K562 (cell line): Measurements from ENCODE around the gene GAPDH. TPM values are rescaled to one million over a fixed set of nuclear protein-coding genes. Genes with fewer than 3 reads are reported as not detected.

Source experiments
- CBX3 ChIP-seq, 2 experiments: IDR thresholded peaks; 1 replicate in 1 of 2; 2 replicates in 1 of 2; pipeline ENCODE4 v1.6.1; 2012; ENCODE audit warnings: inconsistent platforms in 2 of 2, low read length in 2 of 2, borderline replicate concordance in 1 of 2, control low read depth in 1 of 2
- GABPA ChIP-seq: fragments of 200-800 bp; sonication (Bioruptor generic); conservative IDR thresholded peaks from 2 replicates; pipeline ENCODE4 v1.6.1; 2016; ENCODE audit warnings: low read depth, missing genetic modification characterization, missing compliant biosample characterization
- GABPB1 ChIP-seq: sonication (generic); formaldehyde crosslinking; IDR thresholded peaks from 2 replicates; pipeline ENCODE4 v1.8.0; 2022; ENCODE audit warnings: mild to moderate bottlenecking, missing genetic modification reagents
- PHB ChIP-seq: fragments of 250-450 bp; sonication (Bioruptor Pico); IDR thresholded peaks from 2 replicates; pipeline ENCODE4 v1.5.0; 2021
- RB1 ChIP-seq: fragments of 450-650 bp; IDR thresholded peaks from 2 replicates; pipeline ENCODE4 v1.6.1; 2017; ENCODE audit warnings: low read depth, mild to moderate bottlenecking
- TFAM ChIP-seq: fragments of 250-450 bp; sonication (Bioruptor Pico); conservative IDR thresholded peaks from 2 replicates; pipeline ENCODE4 v1.5.0; 2021; ENCODE audit warnings: mild to moderate bottlenecking, moderate library complexity
- ZNF589 ChIP-seq: fragments of 200-800 bp; sonication (Bioruptor generic); IDR thresholded peaks from 2 replicates; pipeline ENCODE4 v1.6.1; 2016; ENCODE audit warnings: low read depth, missing genetic modification characterization, missing compliant biosample characterization
- ZNF75A ChIP-seq: fragments of 450-650 bp; formaldehyde crosslinking; IDR thresholded peaks from 2 replicates; pipeline ENCODE4 v1.4.0; 2020; ENCODE audit warnings: mild to moderate bottlenecking
- ZZZ3 ChIP-seq: fragments of 450-650 bp; IDR thresholded peaks from 2 replicates; pipeline ENCODE4 v1.6.1; 2016; ENCODE audit warnings: antibody characterized with exemption, mild to moderate bottlenecking, moderate library complexity
- polyA plus RNA-seq, 8 experiments: library from polyadenylated mRNA; depleted of rRNA in 4 of 8; stranded (reverse) in 5 of 8; unstranded in 3 of 8; fragments of >200 nt; fragmentation: Nextera tagmentation in 2 of 8; fragmentation: Illumina TruSeq in 1 of 8; extraction: Ambion mirVana in 2 of 8; extraction: Trizol in 1 of 8; gene quantifications; 2 replicates each; pipeline versions ENCODE4 v1.2.1 to v1.2.3, GENCODE V29; 2011 to 2014; ENCODE audit warnings: inconsistent platforms in 1 of 8, missing spikeins in 1 of 8
- total RNA-seq, 7 experiments: library from RNA; depleted of rRNA in 6 of 7; stranded (reverse); fragments of >200 nt in 6 of 7; fragmentation: Illumina TruSeq in 2 of 7; extraction: Trizol in 2 of 7; gene quantifications; 2 replicates each; pipeline versions ENCODE4 v1.2.1 to v1.2.3, GENCODE V29; 2011 to 2021; ENCODE audit warnings: low replicate concordance in 1 of 7
- TF ChIP-seq, protein P1 (sequence below): sonication (generic); formaldehyde crosslinking; IDR thresholded peaks from 2 replicates; pipeline ENCODE4 v1.8.0; 2023; ENCODE audit warnings: mild to moderate bottlenecking, missing genetic modification reagents
- TF ChIP-seq, protein P2 (sequence below): fragments of 450-650 bp; conservative IDR thresholded peaks from 2 replicates; pipeline ENCODE4 v1.6.1; 2016; ENCODE audit warnings: missing genetic modification characterization, low read depth, mild to moderate bottlenecking, control low read depth, missing compliant biosample characterization

GAPDH gene
- total and polyA plus RNA-seq, 9 of the 15 experiments (the other 6 are each of a cell fraction or from before 2014, with no cell fraction given), result 2,206 to 6,793 (median 4,217) TPM

- TF ChIP-seq, protein P1, sequence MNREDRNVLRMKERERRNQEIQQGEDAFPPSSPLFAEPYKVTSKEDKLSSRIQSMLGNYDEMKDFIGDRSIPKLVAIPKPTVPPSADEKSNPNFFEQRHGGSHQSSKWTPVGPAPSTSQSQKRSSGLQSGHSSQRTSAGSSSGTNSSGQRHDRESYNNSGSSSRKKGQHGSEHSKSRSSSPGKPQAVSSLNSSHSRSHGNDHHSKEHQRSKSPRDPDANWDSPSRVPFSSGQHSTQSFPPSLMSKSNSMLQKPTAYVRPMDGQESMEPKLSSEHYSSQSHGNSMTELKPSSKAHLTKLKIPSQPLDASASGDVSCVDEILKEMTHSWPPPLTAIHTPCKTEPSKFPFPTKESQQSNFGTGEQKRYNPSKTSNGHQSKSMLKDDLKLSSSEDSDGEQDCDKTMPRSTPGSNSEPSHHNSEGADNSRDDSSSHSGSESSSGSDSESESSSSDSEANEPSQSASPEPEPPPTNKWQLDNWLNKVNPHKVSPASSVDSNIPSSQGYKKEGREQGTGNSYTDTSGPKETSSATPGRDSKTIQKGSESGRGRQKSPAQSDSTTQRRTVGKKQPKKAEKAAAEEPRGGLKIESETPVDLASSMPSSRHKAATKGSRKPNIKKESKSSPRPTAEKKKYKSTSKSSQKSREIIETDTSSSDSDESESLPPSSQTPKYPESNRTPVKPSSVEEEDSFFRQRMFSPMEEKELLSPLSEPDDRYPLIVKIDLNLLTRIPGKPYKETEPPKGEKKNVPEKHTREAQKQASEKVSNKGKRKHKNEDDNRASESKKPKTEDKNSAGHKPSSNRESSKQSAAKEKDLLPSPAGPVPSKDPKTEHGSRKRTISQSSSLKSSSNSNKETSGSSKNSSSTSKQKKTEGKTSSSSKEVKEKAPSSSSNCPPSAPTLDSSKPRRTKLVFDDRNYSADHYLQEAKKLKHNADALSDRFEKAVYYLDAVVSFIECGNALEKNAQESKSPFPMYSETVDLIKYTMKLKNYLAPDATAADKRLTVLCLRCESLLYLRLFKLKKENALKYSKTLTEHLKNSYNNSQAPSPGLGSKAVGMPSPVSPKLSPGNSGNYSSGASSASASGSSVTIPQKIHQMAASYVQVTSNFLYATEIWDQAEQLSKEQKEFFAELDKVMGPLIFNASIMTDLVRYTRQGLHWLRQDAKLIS, result no peak
- TF ChIP-seq, protein P2, sequence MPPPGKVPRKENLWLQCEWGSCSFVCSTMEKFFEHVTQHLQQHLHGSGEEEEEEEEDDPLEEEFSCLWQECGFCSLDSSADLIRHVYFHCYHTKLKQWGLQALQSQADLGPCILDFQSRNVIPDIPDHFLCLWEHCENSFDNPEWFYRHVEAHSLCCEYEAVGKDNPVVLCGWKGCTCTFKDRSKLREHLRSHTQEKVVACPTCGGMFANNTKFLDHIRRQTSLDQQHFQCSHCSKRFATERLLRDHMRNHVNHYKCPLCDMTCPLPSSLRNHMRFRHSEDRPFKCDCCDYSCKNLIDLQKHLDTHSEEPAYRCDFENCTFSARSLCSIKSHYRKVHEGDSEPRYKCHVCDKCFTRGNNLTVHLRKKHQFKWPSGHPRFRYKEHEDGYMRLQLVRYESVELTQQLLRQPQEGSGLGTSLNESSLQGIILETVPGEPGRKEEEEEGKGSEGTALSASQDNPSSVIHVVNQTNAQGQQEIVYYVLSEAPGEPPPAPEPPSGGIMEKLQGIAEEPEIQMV (tag), result peak; percentile 85
- TF ChIP-seq RB1 (no peak), GABPB1 (no peak), ZNF589 (CRISPR knock-in tag) (no peak), ZZZ3 (no peak), GABPA (tag) (0 out of 2 replicates have a peak, but pooled peaks have one; percentile 40), TFAM (CRISPR knock-in tag) (no peak), ZNF75A (CRISPR knock-in tag) (no peak), CBX3 (IDR thresholded peaks at IDR 0.05; ENCODE audit: borderline replicate concordance in 1 of 2, low read length in 2 of 2) (no peak), PHB (no peak)
These were observed 6.0 kb downstream of the GAPDH start (continued) for GRCh38 chr12:6540181-6540877.
